Hepatocyte (in vitro differentiated cells): ENCODE data around the gene EPHA8. TPM values are rescaled to one million over a fixed set of nuclear protein-coding genes. Genes with fewer than 3 reads are reported as not detected.

Experiments used
- DNase-seq: peaks from one replicate; pipeline ENCODE4 v3.0.0-alpha.2; 2016; ENCODE audit warnings: low spot score
- H2AFZ ChIP-seq: fragments of 200-600 bp; sonication (generic); 2 replicates; pipeline ENCODE4 v1.6.0; 2016; ENCODE audit warnings: antibody characterized with exemption, mild to moderate bottlenecking
- H3K27ac ChIP-seq: fragments of 200-600 bp; sonication (generic); 2 replicates; pipeline ENCODE4 v1.5.1; 2016; ENCODE audit warnings: mild to moderate bottlenecking
- H3K27me3 ChIP-seq: fragments of 200-600 bp; sonication (generic); 2 replicates; pipeline ENCODE4 v1.6.1; 2016
- H3K36me3 ChIP-seq: fragments of 200-600 bp; sonication (generic); replicated peaks from 2 replicates; pipeline ENCODE4 v1.5.1; 2016; ENCODE audit warnings: low read depth; ENCODE audit not compliant: insufficient read depth
- H3K4me1 ChIP-seq: fragments of 200-600 bp; sonication (generic); 2 replicates; pipeline ENCODE4 v1.5.1; 2016; ENCODE audit warnings: mild to moderate bottlenecking, moderate library complexity; ENCODE audit not compliant: insufficient read depth
- H3K4me2 ChIP-seq: fragments of 200-600 bp; sonication (generic); 2 replicates; pipeline ENCODE4 v1.6.0; 2016
- H3K4me3 ChIP-seq: fragments of 200-600 bp; sonication (generic); 2 replicates; pipeline ENCODE4 v1.5.1; 2016; ENCODE audit warnings: mild to moderate bottlenecking
- H3K79me2 ChIP-seq: fragments of 200-600 bp; sonication (generic); 2 replicates; pipeline ENCODE4 v1.6.0; 2017; ENCODE audit warnings: mild to moderate bottlenecking
- H3K9me2 ChIP-seq: fragments of 200-600 bp; sonication (generic); replicated peaks from 2 replicates; pipeline ENCODE4 v1.6.0; 2017; ENCODE audit warnings: mild to moderate bottlenecking; ENCODE audit not compliant: insufficient read depth
- H3K9me3 ChIP-seq: fragments of 200-600 bp; sonication (generic); 2 replicates; pipeline ENCODE4 v1.5.1; 2016; ENCODE audit warnings: low read depth, mild to moderate bottlenecking
- H4K20me1 ChIP-seq: fragments of 200-600 bp; sonication (generic); 2 replicates; pipeline ENCODE4 v1.6.0; 2016; ENCODE audit warnings: mild to moderate bottlenecking; ENCODE audit not compliant: insufficient read depth, poor library complexity, severe bottlenecking
- CTCF ChIP-seq: fragments of 200-600 bp; sonication (generic); IDR thresholded peaks from 2 replicates; pipeline ENCODE4 v1.5.1; 2016; ENCODE audit warnings: antibody characterized with exemption, mild to moderate bottlenecking; ENCODE audit not compliant: poor library complexity
- EZH2 ChIP-seq: fragments of 200-600 bp; sonication (generic); IDR thresholded peaks from 2 replicates; pipeline ENCODE4 v1.6.1; 2016; ENCODE audit warnings: antibody characterized with exemption, mild to moderate bottlenecking, borderline replicate concordance
- EZH2phosphoT487 ChIP-seq: fragments of 200-600 bp; sonication (generic); IDR thresholded peaks from one replicate; pipeline ENCODE4 v1.6.1; 2018; ENCODE audit warnings: antibody characterized with exemption, mild to moderate bottlenecking, low read depth, moderate library complexity; ENCODE audit not compliant: unreplicated experiment, severe bottlenecking
- WGBS: methylation state at CpG from one replicate; pipeline ENCODE4 v1.1.6; 2016; ENCODE audit warnings: low lambda C conversion rate; ENCODE audit errors: missing lambda C conversion rate; 5-methylcytosine and 5-hydroxymethylcytosine counted together
- polyA plus RNA-seq: library from polyadenylated mRNA; unstranded; fragments of >200 nt; fragmentation: Nextera tagmentation; extraction: Ambion mirVana; gene quantifications from 2 replicates; pipeline ENCODE4 v1.2.1, GENCODE V29; 2016
- total RNA-seq: library from RNA; depleted of rRNA; stranded (reverse); fragments of >200 nt; gene quantifications from 2 replicates; pipeline ENCODE4 v1.2.3, GENCODE V29; 2014

Gene EPHA8
- total and polyA plus RNA-seq, 2 experiments from 2014 or later: not detected

- WGBS: 99% methylated on average over 3 of the region's 3 CpGs
- Histone ChIP-seq H3K27me3 (no peaks in the 10 kb centered on the region), H3K79me2 (no peaks in the 10 kb centered on the region), H3K4me3 (no peak overlapping the region), H3K9me2 (no peaks in the 10 kb centered on the region), H3K36me3 (no peaks in the 10 kb centered on the region), H3K4me2 (no peak overlapping the region), H4K20me1 (no peaks in the 10 kb centered on the region), H3K9me3 (no peaks in the 10 kb centered on the region), H3K27ac (no peak overlapping the region), H2AFZ (no peak overlapping the region), H3K4me1 (no peaks in the 10 kb centered on the region)
- no peak for TF ChIP-seq CTCF
- no peak for TF ChIP-seq EZH2phosphoT487
- no peak for TF ChIP-seq EZH2
- DNase-seq: no peak
Measured at GRCh38 chr1:22525211-22525610, 38.1 kb upstream of the EPHA8 start.

GRCh38 chr1:22525646-22526045 lies 37.6 kb upstream of the EPHA8 start:
- Histone ChIP-seq H3K27me3 (no peaks in the 10 kb centered on the region), H3K9me3 (no peaks in the 10 kb centered on the region), H3K36me3 (no peaks in the 10 kb centered on the region), H2AFZ (no peak overlapping the region), H3K4me3 (no peak overlapping the region), H3K79me2 (no peaks in the 10 kb centered on the region), H3K9me2 (no peaks in the 10 kb centered on the region), H3K4me2 (no peak overlapping the region), H3K27ac (no peak overlapping the region), H4K20me1 (no peaks in the 10 kb centered on the region), H3K4me1 (no peaks in the 10 kb centered on the region)
- DNase-seq: no peak
- 92% methylated on average over 11 of the region's 11 CpGs for WGBS
- no peak for TF ChIP-seq EZH2
- TF ChIP-seq CTCF: no peak
- TF ChIP-seq EZH2phosphoT487: no peak

GRCh38 chr1:22526098-22526497 lies 37.2 kb upstream of the EPHA8 start:
- no peak overlapping the region for H3K4me3 ChIP-seq
- H3K4me1 ChIP-seq: no peaks in the 10 kb centered on the region
- H3K9me2 ChIP-seq: no peaks in the 10 kb centered on the region
- no peaks in the 10 kb centered on the region for H3K79me2 ChIP-seq
- WGBS: 87% methylated on average over 11 of the region's 11 CpGs
- no peak overlapping the region for H3K4me2 ChIP-seq
- H2AFZ ChIP-seq: no peak overlapping the region
- H3K27ac ChIP-seq: no peak overlapping the region
- no peaks in the 10 kb centered on the region for H3K9me3 ChIP-seq
- no peaks in the 10 kb centered on the region for H4K20me1 ChIP-seq
- H3K36me3 ChIP-seq: no peaks in the 10 kb centered on the region
- H3K27me3 ChIP-seq: no peaks in the 10 kb centered on the region
- no peak for DNase-seq
- TF ChIP-seq EZH2phosphoT487: no peak
- no peak for TF ChIP-seq EZH2
- TF ChIP-seq CTCF: no peak

GRCh38 chr1:22526677-22527076 lies 36.6 kb upstream of the EPHA8 start:
- 95% methylated on average over 5 of the region's 5 CpGs for WGBS
- H3K4me1 ChIP-seq: no peaks in the 10 kb centered on the region

More at GRCh38 chr1:22526677-22527076, 36.6 kb upstream of the EPHA8 start:
- Histone ChIP-seq H3K27ac (no peak overlapping the region), H3K27me3 (no peaks in the 10 kb centered on the region), H4K20me1 (no peaks in the 10 kb centered on the region), H3K4me3 (no peak overlapping the region), H3K9me3 (no peaks in the 10 kb centered on the region), H3K9me2 (no peaks in the 10 kb centered on the region), H3K4me2 (no peak overlapping the region), H3K36me3 (no peaks in the 10 kb centered on the region), H3K79me2 (no peaks in the 10 kb centered on the region), H2AFZ (no peak overlapping the region)
- no peak for DNase-seq
- no peak for TF ChIP-seq CTCF
- no peak for TF ChIP-seq EZH2phosphoT487
- no peak for TF ChIP-seq EZH2
